M059J (cell line): ENCODE measurements around the gene ESCO1. TPM values are rescaled to one million over a fixed set of nuclear protein-coding genes. Genes with fewer than 3 reads are reported as not detected.
"Not testable (repeated sequence)": the region's sequence is repeated elsewhere in the genome, so short reads cannot be mapped to it uniquely, and the experiment has no call there.

Experiments
- DNase-seq: peaks from one replicate; pipeline ENCODE4 v3.0.0-alpha.2; 2012; ENCODE audit warnings: low read depth
- total RNA-seq: library from RNA; depleted of rRNA; stranded (reverse); fragments of >200 nt; shearing (Covaris generic); gene quantifications from 2 replicates; pipeline ENCODE4 v1.2.3, GENCODE V29; 2014

The ESCO1 gene
- total RNA-seq, 1 experiment from 2014 or later: 15.0 TPM

GRCh38 chr18:21593540-21594257 is 6.8 kb downstream of the ESCO1 start:
- DNase-seq: no peak

GRCh38 chr18:21592361-21592760 is 8.1 kb downstream of the ESCO1 start:
- DNase-seq: not testable (repeated sequence)

GRCh38 chr18:21584391-21584790 is 16.1 kb downstream of the ESCO1 start:
- no peak for DNase-seq

GRCh38 chr18:21575656-21576055 is 24.8 kb downstream of the ESCO1 start:
- no peak for DNase-seq

GRCh38 chr18:21571772-21572171 is 28.7 kb downstream of the ESCO1 start:
- DNase-seq: no peak

GRCh38 chr18:21559195-21559594 is 41.3 kb downstream of the ESCO1 start:
- no peak for DNase-seq

- DNase-seq: no peak
Observed at GRCh38 chr18:21557607-21558253, 42.8 kb downstream of the ESCO1 start.

- DNase-seq: no peak
Observed at GRCh38 chr18:21550510-21550970, 50.0 kb downstream of the ESCO1 start.

GRCh38 chr18:21548647-21549046 is 51.9 kb downstream of the ESCO1 start:
- DNase-seq: peak; percentile 45

GRCh38 chr18:21546423-21546822 is 54.1 kb downstream of the ESCO1 start:
- DNase-seq: no peak

GRCh38 chr18:21538230-21538629 is 62.3 kb downstream of the ESCO1 start:
- no peak for DNase-seq

- DNase-seq: no peak
Observed at GRCh38 chr18:21534327-21534726, 66.2 kb downstream of the ESCO1 start.

- DNase-seq: no peak
Observed at GRCh38 chr18:21526463-21526862, 74.0 kb downstream of the ESCO1 start.

GRCh38 chr18:21525916-21526315 is 74.6 kb downstream of the ESCO1 start:
- no peak for DNase-seq

GRCh38 chr18:21522530-21522929 is 78.0 kb downstream of the ESCO1 start:
- DNase-seq: no peak

GRCh38 chr18:21513741-21514140 is 86.8 kb downstream of the ESCO1 start:
- DNase-seq: no peak

GRCh38 chr18:21513292-21513691 is 87.2 kb downstream of the ESCO1 start:
- DNase-seq: no peak

- DNase-seq: peak; percentile 6
Observed at GRCh38 chr18:21509062-21509461, 91.4 kb downstream of the ESCO1 start.

GRCh38 chr18:21507913-21508701 is 92.4 kb downstream of the ESCO1 start:
- DNase-seq: no peak

- DNase-seq: no peak
Observed at GRCh38 chr18:21502661-21503060, 97.8 kb downstream of the ESCO1 start.

- no peak for DNase-seq
Observed at GRCh38 chr18:21499997-21500396, 100.5 kb downstream of the ESCO1 start.

GRCh38 chr18:21496277-21496835 is 104.1 kb downstream of the ESCO1 start:
- no peak for DNase-seq
